IMR-90 (cell line): Measurements from ENCODE around the gene MMP24. TPM values are rescaled to one million over a fixed set of nuclear protein-coding genes. Genes with fewer than 3 reads are reported as not detected.

ENCODE experiments used
- ATAC-seq: fragments of 200-7000 bp; cut with Tn5 transposase; 2 replicates; pipeline ENCODE4 v1.9.1; 2020; ENCODE audit warnings: low read depth, mild to moderate bottlenecking, moderate library complexity
- BruUV-seq: library from RNA; stranded (reverse); fragments of 400-500 nt; replicated peaks from 2 replicates; lab custom pipeline; 2021; lab: Mats Ljungman, UMichigan
- CTCF ChIA-PET: fragments of 300-600 bp; formaldehyde crosslinking; extraction: SDS; loops from one replicate; lab custom pipeline; 2021; ENCODE audit warnings: antibody characterized with exemption; lab: Yijun Ruan, JAX
- POLR2A ChIA-PET: fragments of 300-600 bp; sonication (Branson Sonifier 250); formaldehyde crosslinking; loops from one replicate; lab custom pipeline; 2022; ENCODE audit warnings: antibody characterized with exemption; ENCODE audit not compliant: unreplicated experiment; lab: Charles Lee
- DNase-seq: peaks from one replicate; pipeline ENCODE4 v3.0.0; 2013
- H2AFZ ChIP-seq: replicated peaks from 2 replicates; pipeline ENCODE3; 2013; ENCODE audit warnings: low read length, mild to moderate bottlenecking; ENCODE audit not compliant: poor library complexity
- H2AK5ac ChIP-seq: 2 replicates; pipeline ENCODE4 v1.6.1; 2013; ENCODE audit warnings: low read depth, low read length, inconsistent platforms
- H2AK9ac ChIP-seq: replicated peaks from 2 replicates; pipeline ENCODE3; 2013; ENCODE audit warnings: mild to moderate bottlenecking, low read depth, low read length, moderate library complexity; ENCODE audit not compliant: poor library complexity
- H2BK120ac ChIP-seq: 2 replicates; pipeline ENCODE4 v1.6.1; 2013; ENCODE audit warnings: low read depth, low read length, inconsistent platforms
- H2BK15ac ChIP-seq: 3 replicates; pipeline ENCODE4 v1.6.1; 2013; ENCODE audit warnings: low read depth, low read length, inconsistent platforms
- H2BK20ac ChIP-seq: 2 replicates; pipeline ENCODE4 v1.6.1; 2013; ENCODE audit warnings: low read depth, mild to moderate bottlenecking, inconsistent platforms, low read length, moderate library complexity
- H2BK5ac ChIP-seq: 2 replicates; pipeline ENCODE4 v1.6.1; 2013; ENCODE audit warnings: mild to moderate bottlenecking, low read depth, low read length, inconsistent platforms; ENCODE audit not compliant: poor library complexity, severe bottlenecking
- H3K14ac ChIP-seq: replicated peaks from 2 replicates; pipeline ENCODE4 v1.6.1; 2013; ENCODE audit warnings: low read depth, low read length, inconsistent platforms
- H3K18ac ChIP-seq: 2 replicates; pipeline ENCODE4 v1.6.1; 2013; ENCODE audit warnings: low read depth, low read length, control low read depth
- H3K23ac ChIP-seq: 2 replicates; pipeline ENCODE4 v1.6.1; 2013; ENCODE audit warnings: low read depth, low read length, inconsistent platforms
- H3K27ac ChIP-seq: 2 replicates; pipeline ENCODE4 v1.5.1; 2013; ENCODE audit warnings: mild to moderate bottlenecking, control low read depth, low read length; ENCODE audit not compliant: insufficient read depth
- H3K27me3 ChIP-seq: 2 replicates; pipeline ENCODE4 v1.6.1; 2013; ENCODE audit warnings: low read length; ENCODE audit not compliant: control insufficient read depth, insufficient read depth
- H3K36me3 ChIP-seq: 2 replicates; pipeline ENCODE4 v1.6.1; 2013; ENCODE audit warnings: low read length, mixed read lengths; ENCODE audit not compliant: control insufficient read depth, insufficient read depth
- H3K4ac ChIP-seq: 2 replicates; pipeline ENCODE4 v1.6.1; 2013; ENCODE audit warnings: low read depth, low read length, inconsistent platforms
- H3K4me1 ChIP-seq: 2 replicates; pipeline ENCODE4 v1.6.1; 2013; ENCODE audit warnings: low read length, mixed read lengths; ENCODE audit not compliant: control insufficient read depth, insufficient read depth
- H3K4me2 ChIP-seq: 2 replicates; pipeline ENCODE4 v1.6.1; 2013; ENCODE audit warnings: low read depth, mild to moderate bottlenecking, control low read depth, low read length, moderate library complexity
- H3K4me3 ChIP-seq: 2 replicates; pipeline ENCODE4 v1.5.1; 2013; ENCODE audit warnings: low read depth, mild to moderate bottlenecking, control low read depth, low read length, moderate library complexity; ENCODE audit not compliant: insufficient read depth
- H3K56ac ChIP-seq: 2 replicates; pipeline ENCODE4 v1.6.1; 2013; ENCODE audit warnings: low read length, inconsistent platforms; ENCODE audit not compliant: insufficient read depth; ENCODE audit errors: extremely low read depth
- H3K79me1 ChIP-seq, 2 experiments: 2 replicates each; pipeline ENCODE4 v1.6.1; 2013; ENCODE audit warnings: low read length in 2 of 2, inconsistent platforms in 1 of 2, low read depth in 1 of 2
- H3K9ac ChIP-seq: 2 replicates; pipeline ENCODE4 v1.6.1; 2013; ENCODE audit warnings: low read depth, low read length, control low read depth
- H3K9me1 ChIP-seq: 2 replicates; pipeline ENCODE4 v1.6.1; 2013; ENCODE audit warnings: low read length, inconsistent platforms; ENCODE audit not compliant: insufficient read depth
- H3K9me3 ChIP-seq: 2 replicates; pipeline ENCODE4 v1.6.1; 2013; ENCODE audit warnings: low read length; ENCODE audit not compliant: control insufficient read depth, insufficient read depth
- H4K20me1 ChIP-seq: 2 replicates; pipeline ENCODE4 v1.6.1; 2013; ENCODE audit warnings: low read length, inconsistent platforms; ENCODE audit not compliant: insufficient read depth
- H4K5ac ChIP-seq: 2 replicates; pipeline ENCODE4 v1.6.1; 2013; ENCODE audit warnings: mild to moderate bottlenecking, low read depth, low read length, control low read depth
- H4K8ac ChIP-seq, 2 experiments: 2 replicates each; pipeline ENCODE4 v1.6.1; 2013; ENCODE audit warnings: low read depth in 2 of 2, low read length in 2 of 2, control low read depth in 1 of 2, inconsistent platforms in 1 of 2
- H4K91ac ChIP-seq: 2 replicates; pipeline ENCODE4 v1.6.1; 2013; ENCODE audit warnings: low read depth, low read length, inconsistent platforms; ENCODE audit not compliant: insufficient read depth
- CEBPB ChIP-seq: IDR thresholded peaks from 2 replicates; pipeline ENCODE4 v1.6.1; 2012; ENCODE audit warnings: low read depth, low read length, improper control_type of control experiment
- CHD1 ChIP-seq: IDR thresholded peaks from 2 replicates; pipeline ENCODE4 v1.6.1; 2012; ENCODE audit warnings: low read depth, low read length, improper control_type of control experiment
- ELK1 ChIP-seq: fragments of 150-350 bp; IDR thresholded peaks from 2 replicates; pipeline ENCODE4 v1.6.1; 2016; ENCODE audit warnings: low read depth, mild to moderate bottlenecking, low read length, moderate library complexity, borderline replicate concordance
- FOS ChIP-seq: fragments of 150-350 bp; IDR thresholded peaks from 2 replicates; pipeline ENCODE4 v1.6.1; 2016; ENCODE audit warnings: low read depth, low read length
- MAFK ChIP-seq: IDR thresholded peaks from 2 replicates; pipeline ENCODE4 v1.6.1; 2012; ENCODE audit warnings: low read depth, low read length, improper control_type of control experiment
- MAZ ChIP-seq: IDR thresholded peaks from 2 replicates; pipeline ENCODE4 v1.6.1; 2012; ENCODE audit warnings: low read depth, mild to moderate bottlenecking, low read length, improper control_type of control experiment, moderate library complexity, borderline replicate concordance
- MXI1 ChIP-seq: IDR thresholded peaks from 2 replicates; pipeline ENCODE4 v1.6.1; 2012; ENCODE audit warnings: low read depth, mild to moderate bottlenecking, low read length, moderate library complexity, borderline replicate concordance
- NFE2L2 ChIP-seq: fragments of 150-350 bp; IDR thresholded peaks from 2 replicates; pipeline ENCODE4 v1.6.1; 2016; ENCODE audit warnings: low read depth, mild to moderate bottlenecking, low read length
- POLR2A ChIP-seq: IDR thresholded peaks from 2 replicates; pipeline ENCODE4 v1.6.1; 2012; ENCODE audit warnings: mild to moderate bottlenecking, low read depth, low read length
- RAD21 ChIP-seq: IDR thresholded peaks from 2 replicates; pipeline ENCODE4 v1.6.1; 2012; ENCODE audit warnings: low read length, improper control_type of control experiment
- RCOR1 ChIP-seq: IDR thresholded peaks from 2 replicates; pipeline ENCODE4 v1.6.1; 2012; ENCODE audit warnings: mild to moderate bottlenecking, low read length, improper control_type of control experiment; ENCODE audit not compliant: insufficient replicate concordance
- SMC3 ChIP-seq: fragments of 150-350 bp; IDR thresholded peaks from 2 replicates; pipeline ENCODE4 v1.6.1; 2016; ENCODE audit warnings: low read depth, mild to moderate bottlenecking, antibody characterized with exemption, low read length, moderate library complexity
- USF2 ChIP-seq: fragments of 150-350 bp; IDR thresholded peaks from 2 replicates; pipeline ENCODE4 v1.6.1; 2017; ENCODE audit warnings: mild to moderate bottlenecking, antibody characterized with exemption, low read length, low read depth
- whole genome bisulfite sequencing, 2 experiments: methylation state at CpG; one replicate each; pipeline versions ENCODE4 v1.1.5 to v1.1.7; 2013; ENCODE audit warnings: missing lambda C conversion rate in 2 of 2; ENCODE audit not compliant: insufficient read length in 1 of 2; ENCODE audit errors: extremely low coverage in 2 of 2; 5-methylcytosine and 5-hydroxymethylcytosine counted together
- dilution Hi-C: fragments of 300-500 bp; cut with HindIII; formaldehyde crosslinking; loops from one replicate; pipeline ENCODE4 v1.14.3; 2018; ENCODE audit warnings: low sequenced_read_pairs; ENCODE audit not compliant: unreplicated experiment
- in situ Hi-C: fragments of 300-500 bp; cut with MboI; formaldehyde crosslinking; loops from 3 replicates; pipeline ENCODE4 v1.14.3; 2019; ENCODE audit warnings: low sequenced_read_pairs, inconsistent platforms, mixed read lengths
- intact Hi-C: fragments of 100-400 bp; cut with micrococcal nuclease; formaldehyde crosslinking; loops from 2 replicates; pipeline ENCODE4 v1.10.0; 2022
- polyA plus RNA-seq, 3 experiments: library from polyadenylated mRNA; depleted of rRNA; stranded (reverse); fragments of >200 nt; gene quantifications; 2 replicates each; pipeline ENCODE4 v1.2.3, GENCODE V29; 2012; ENCODE audit warnings: low replicate concordance in 1 of 3
- total RNA-seq: library from RNA; depleted of rRNA; stranded (reverse); fragments of >200 nt; gene quantifications from 2 replicates; pipeline ENCODE4 v1.2.3, GENCODE V29; 2012
- TF ChIP-seq, protein P1 (sequence below): conservative IDR thresholded peaks from 2 replicates; pipeline ENCODE4 v1.5.1; 2012; ENCODE audit warnings: mild to moderate bottlenecking, low read depth, low read length, improper control_type of control experiment

MMP24 gene
- total and polyA plus RNA-seq, 2 of the 4 experiments (the other 2 are of a cell fraction): 0.36 to 0.79 TPM

GRCh38 chr20:35286077-35286898, 59.8 kb downstream of the MMP24 start:
- peak overlapping the region; percentile 24 for H2AFZ ChIP-seq
- H3K18ac ChIP-seq: no peak overlapping the region
- H4K8ac ChIP-seq: peak overlapping the region; percentile 95 to 98; a peak in 3 of 4 replicates
- no peak overlapping the region for H3K4me3 ChIP-seq
- H2AK5ac ChIP-seq: peak overlapping the region; percentile 65
- peaks cover 9% of the 10 kb centered on the region for H3K9me1 ChIP-seq
- dilution Hi-C loops: no loop called here
- peaks cover 5% of the 10 kb centered on the region for H3K4me1 ChIP-seq
- no peaks in the 10 kb centered on the region for H3K27me3 ChIP-seq
- in situ Hi-C loops: no loop called here
- CTCF ChIA-PET: no interaction called here
- H3K14ac ChIP-seq: no peak overlapping the region
- POLR2A ChIA-PET: no interaction called here
- no peak overlapping the region for H2BK120ac ChIP-seq
- no peak overlapping the region for H3K27ac ChIP-seq
- H3K79me1 ChIP-seq: peaks cover 0 to 44% of the 10 kb centered on the region in 2 experiments; a peak in 3 of 4 replicates
- no peak overlapping the region for H3K56ac ChIP-seq
- no peak overlapping the region for H2BK5ac ChIP-seq
- no peak overlapping the region for H4K5ac ChIP-seq
- BruUV-seq: no TSS peak
- 60% methylated on average over 1 of the region's 12 CpGs; no CpG with 5 or more reads in 1 of the 2 experiments for WGBS, 2 experiments
- H2BK20ac ChIP-seq: no peak overlapping the region
- H2AK9ac ChIP-seq: peak overlapping the region; percentile 85
- no peaks in the 10 kb centered on the region for H3K9me3 ChIP-seq
- peaks cover 2% of the 10 kb centered on the region; the same call in 1 of the 2 replicates for H3K36me3 ChIP-seq
- no peak overlapping the region for H3K4ac ChIP-seq
- no peak overlapping the region for H3K23ac ChIP-seq
- peak overlapping the region; percentile 30; the same call in 2 of the 3 replicates for H2BK15ac ChIP-seq
- H4K91ac ChIP-seq: no peak overlapping the region; the same call in 1 of the 2 replicates
- DNase-seq: no peak
- intact Hi-C loops: no loop called here
- 0 out of 2 replicates have a peak, but pooled peaks cover 4% of the 10 kb centered on the region for H4K20me1 ChIP-seq
- ATAC-seq: no peak
- no peak overlapping the region for H3K4me2 ChIP-seq
- H3K9ac ChIP-seq: no peak overlapping the region
- no peak for TF ChIP-seq MAZ
- TF ChIP-seq USF2: no peak
- TF ChIP-seq, protein P1, sequence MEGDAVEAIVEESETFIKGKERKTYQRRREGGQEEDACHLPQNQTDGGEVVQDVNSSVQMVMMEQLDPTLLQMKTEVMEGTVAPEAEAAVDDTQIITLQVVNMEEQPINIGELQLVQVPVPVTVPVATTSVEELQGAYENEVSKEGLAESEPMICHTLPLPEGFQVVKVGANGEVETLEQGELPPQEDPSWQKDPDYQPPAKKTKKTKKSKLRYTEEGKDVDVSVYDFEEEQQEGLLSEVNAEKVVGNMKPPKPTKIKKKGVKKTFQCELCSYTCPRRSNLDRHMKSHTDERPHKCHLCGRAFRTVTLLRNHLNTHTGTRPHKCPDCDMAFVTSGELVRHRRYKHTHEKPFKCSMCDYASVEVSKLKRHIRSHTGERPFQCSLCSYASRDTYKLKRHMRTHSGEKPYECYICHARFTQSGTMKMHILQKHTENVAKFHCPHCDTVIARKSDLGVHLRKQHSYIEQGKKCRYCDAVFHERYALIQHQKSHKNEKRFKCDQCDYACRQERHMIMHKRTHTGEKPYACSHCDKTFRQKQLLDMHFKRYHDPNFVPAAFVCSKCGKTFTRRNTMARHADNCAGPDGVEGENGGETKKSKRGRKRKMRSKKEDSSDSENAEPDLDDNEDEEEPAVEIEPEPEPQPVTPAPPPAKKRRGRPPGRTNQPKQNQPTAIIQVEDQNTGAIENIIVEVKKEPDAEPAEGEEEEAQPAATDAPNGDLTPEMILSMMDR: no peak
- TF ChIP-seq MAFK: no peak
- no peak for TF ChIP-seq RCOR1
- no peak for TF ChIP-seq CHD1
- no peak for TF ChIP-seq MXI1
- no peak for TF ChIP-seq ELK1
- no peak for TF ChIP-seq SMC3
- no peak for TF ChIP-seq NFE2L2
- TF ChIP-seq POLR2A: no peak
- no peak for TF ChIP-seq CEBPB
- no peak for TF ChIP-seq FOS
- TF ChIP-seq RAD21: no peak
